Right renal cortex interstitium (tissue), 3 donors: ENCODE data around the gene HNF4A. TPM values are rescaled to one million over a fixed set of nuclear protein-coding genes. Genes with fewer than 3 reads are reported as not detected.

Experiments
- DNase-seq, 3 donors: peaks; one replicate each; pipeline ENCODE4 v3.0.0-alpha.2; 2013; ENCODE audit warnings: low read depth in 3 of 3, low spot score in 2 of 3
- polyA plus RNA-seq, 3 donors: library from polyadenylated mRNA; unstranded; fragments of 120-200 nt; gene quantifications; one replicate each; pipeline ENCODE4 v1.2.1, GENCODE V29; 2013; ENCODE audit not compliant: insufficient read length in 3 of 3

The HNF4A gene
- polyA plus RNA-seq, 3 donors: 36.8 to 50.6 (median 46.1) TPM

DNA sequence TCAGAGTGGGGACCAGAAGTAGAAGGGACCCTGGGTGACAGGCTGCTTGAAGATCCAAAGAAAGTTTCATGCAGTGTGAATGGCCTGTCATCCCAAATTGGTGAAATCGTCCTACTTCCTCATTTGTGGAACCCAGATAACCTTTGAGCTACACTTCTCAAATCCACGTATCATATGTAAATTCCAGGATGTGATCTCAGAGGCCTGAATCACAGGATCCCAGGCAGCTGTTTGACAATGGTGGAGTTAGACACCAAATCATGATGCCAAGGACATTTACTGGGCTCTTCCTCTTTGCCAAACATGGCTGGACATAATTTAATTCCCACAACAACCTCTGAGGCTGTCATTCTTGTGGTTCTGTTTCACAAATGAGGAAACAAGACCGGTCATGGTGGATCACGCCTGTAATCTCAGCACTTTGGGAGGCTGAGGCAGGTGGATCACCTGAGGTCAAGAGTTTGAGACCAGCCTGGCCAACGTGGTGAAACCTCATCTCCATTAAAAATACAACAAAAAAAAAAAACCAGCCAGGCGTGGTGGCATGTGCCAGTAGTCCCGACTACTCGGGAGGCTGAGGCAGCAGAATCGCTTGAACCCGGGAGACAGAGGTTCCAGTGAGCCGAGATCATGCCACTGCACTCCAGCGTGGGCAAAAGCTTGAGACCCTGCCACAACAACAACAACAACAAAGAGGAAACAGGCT, 80.3 kb downstream of the HNF4A start:
- DNase-seq: no peak

GRCh38 chr20:44436393-44436792, 80.9 kb downstream of the HNF4A start:
- DNase-seq: no peak

GRCh38 chr20:44437497-44437896, 82.0 kb downstream of the HNF4A start:
- DNase-seq: no peak

DNA sequence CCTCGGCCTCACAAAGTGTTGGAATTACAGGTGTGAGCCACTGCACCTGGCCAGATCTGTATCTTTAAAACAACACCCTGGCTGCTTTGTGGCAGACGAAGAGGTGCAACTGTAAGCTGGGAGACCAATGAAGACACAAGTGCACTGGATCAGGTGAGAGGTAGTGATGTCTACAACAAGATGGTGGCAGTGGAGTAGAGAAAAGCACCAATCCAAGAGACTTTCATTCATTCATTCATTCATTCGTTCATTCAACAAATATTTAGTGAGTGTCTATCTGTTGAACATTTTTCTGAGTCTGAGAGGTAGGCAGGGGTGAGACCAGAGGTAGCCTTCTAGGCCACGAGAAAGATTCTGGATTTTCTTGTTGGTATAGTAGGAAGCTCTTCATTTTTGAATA, 83.3 kb downstream of the HNF4A start:
- DNase-seq: no peak

DNA sequence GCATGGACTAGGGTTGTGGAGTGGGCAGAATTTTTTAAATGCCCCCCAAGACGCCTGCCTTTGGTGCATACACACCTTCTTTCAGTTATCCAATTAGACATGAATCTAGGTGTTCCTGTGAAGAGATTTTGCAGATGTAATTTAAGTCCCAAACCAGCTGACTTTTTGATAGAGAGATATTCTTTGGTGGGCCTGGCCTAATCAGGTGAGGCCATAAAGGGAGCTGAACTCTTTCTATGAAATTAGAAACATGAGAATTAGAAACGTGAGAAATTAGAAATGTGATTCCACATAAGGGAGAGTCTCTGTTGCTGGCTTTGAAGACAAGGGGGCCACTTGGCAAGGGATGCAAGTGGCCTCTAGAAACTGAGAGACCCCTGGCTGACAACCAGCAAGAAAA, 83.8 kb downstream of the HNF4A start:
- DNase-seq: no peak

DNA sequence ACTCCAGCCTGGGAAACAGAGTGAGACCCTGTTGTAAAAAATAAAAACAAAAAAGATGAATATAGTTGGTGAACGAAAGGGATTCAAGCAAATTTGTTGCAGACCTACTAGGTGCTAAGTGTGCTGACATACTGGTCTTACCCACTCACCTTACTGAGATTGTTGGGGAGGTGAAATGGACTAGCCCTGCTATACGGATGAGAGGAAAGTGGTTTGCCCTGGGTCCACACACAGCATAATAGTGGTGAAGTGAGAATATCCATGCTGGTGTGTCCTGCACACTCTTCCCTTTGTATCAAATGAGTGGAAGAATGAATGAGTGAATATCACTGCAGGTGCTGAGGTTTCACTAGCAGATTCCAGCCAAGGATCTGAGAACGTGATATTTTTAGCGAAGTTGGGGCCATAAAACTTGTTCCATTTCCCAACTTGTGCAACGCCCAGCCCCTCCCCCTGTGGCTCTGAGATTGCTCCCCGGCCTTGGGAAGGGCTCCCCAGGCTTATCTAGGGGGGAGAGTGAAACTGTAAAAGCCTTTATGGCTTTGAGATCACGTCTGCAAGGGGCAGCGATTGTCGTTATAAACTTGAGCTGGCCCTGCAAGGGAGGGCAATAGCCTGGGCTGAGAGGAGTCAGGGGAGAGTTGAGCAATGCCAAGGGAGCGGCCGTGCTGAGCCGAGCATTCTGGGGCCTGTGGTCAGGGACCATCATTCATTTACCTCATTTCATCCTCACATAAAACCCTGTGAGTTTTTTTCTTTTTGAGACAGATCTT, 87.0 kb downstream of the HNF4A start:
- DNase-seq: no peak

GRCh38 chr20:44445742-44446710, 90.5 kb downstream of the HNF4A start:
- DNase-seq: no peak

DNA sequence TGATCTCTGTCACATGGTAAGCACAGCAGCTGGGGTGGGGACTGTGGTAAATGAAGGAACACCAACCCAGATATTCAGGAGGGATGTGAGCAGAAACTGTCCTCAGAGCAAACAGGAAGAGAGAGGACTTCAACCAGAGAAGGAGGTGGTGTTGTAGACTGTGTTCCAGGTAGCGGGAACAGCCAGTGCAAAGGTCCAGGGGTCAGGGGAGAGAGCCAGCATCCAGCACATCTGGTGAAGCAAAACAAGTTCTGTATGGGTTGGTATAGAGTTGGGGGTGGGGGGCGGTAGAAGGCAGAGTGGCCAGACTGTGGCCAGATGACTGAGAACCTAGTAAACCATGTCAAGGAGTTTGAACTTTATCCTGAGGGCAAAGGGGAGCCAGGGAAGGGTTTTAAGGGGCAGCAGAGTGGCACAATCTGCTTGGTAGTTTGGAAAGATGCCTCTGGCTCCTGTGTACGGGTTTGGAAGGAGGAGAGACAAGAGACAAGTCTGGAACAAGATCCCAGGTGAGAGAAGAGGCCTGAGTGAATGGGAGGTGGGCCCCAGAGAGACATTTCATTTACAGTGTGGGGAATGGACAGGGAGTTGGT, 92.4 kb downstream of the HNF4A start:
- no peak for DNase-seq

DNA sequence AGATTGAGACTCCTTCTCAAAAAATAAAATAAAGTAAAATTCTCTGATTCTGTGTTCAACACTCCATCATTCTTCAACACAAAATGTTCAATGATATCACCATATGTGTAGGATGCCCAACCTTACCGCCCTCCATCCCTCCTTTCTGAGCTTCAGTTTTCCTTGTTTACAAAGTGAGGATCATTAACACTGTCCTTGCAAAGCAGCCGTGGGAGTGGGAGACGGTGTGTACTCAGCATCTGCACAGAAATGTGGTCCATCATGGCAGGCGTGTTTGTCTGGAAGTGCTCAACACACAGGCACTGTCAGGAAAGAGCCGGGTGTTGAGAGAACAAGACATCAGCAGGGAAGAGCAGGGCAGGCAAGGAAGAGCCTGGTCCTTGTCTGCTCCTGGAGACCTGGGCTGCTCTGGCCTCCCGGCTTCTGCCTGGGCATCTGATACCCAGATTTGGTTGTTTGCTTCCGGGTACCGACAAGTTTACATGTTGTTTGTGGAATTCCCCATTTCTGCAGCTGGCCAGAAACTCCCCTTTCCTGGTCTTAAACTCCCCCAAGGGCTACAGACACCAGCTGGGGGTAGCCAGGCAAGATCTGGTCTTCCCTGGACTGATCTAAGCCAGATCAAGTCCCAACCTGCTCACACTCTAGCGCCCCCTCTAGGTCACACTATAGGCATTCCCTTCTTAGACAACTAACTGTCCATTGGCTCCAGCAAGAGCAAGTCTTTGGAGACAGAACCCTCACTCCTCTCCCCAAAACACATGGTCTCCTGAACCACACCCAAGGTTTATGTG, 93.5 kb downstream of the HNF4A start:
- no peak for DNase-seq

DNA sequence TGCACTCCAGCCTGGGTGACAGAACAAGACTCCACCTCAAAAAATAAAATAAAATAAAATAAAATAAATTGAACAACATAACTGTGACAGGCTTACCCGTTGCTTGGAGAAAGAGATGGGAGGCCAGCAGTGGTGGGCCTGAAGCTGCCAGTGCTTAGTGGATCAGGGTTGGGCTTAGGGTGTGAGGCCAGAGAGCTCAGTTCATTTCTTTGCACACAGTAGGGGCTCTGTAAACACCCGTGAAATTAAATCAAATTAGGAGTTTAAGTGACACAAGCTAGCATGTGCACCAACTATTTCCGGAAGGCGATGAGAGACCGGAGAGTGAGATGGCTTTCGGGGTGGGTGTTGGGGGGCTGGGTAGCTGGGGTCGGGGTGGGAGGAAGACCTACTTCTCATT, 94.4 kb downstream of the HNF4A start:
- no peak for DNase-seq

DNA sequence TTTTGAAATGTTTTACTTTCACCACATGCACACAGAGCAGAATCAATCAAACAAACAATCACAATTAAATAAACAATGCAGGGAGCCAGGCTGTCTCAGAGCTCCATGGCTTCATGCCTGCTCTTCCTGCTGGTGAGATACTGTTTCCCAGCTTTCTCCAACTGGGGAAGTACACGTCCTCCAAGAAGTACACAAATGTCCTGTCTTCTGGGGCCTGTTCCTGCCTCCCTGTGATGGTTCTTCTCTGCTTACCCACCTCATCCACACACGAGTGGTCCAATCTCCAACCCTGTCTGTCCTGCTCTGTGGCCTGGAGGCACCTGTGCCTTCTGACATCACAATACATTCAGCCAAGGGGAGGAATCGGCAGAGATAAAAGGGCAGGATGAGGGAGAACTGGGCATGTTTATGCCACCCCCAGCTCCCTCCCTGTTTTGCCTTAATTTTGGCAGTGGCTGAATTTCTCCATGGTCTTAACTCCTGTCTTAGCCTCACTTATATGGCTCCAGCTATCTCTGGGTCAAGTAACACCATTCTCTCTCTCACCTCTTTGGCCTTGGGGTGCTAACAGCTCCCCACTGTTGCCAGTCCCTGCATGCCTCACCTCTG, 94.9 kb downstream of the HNF4A start:
- DNase-seq: no peak

- DNase-seq: no peak
These were observed 95.5 kb downstream of the HNF4A start for GRCh38 chr20:44450903-44451450.

- no peak for DNase-seq
These were observed 98.9 kb downstream of the HNF4A start for GRCh38 chr20:44454306-44454963.

DNA sequence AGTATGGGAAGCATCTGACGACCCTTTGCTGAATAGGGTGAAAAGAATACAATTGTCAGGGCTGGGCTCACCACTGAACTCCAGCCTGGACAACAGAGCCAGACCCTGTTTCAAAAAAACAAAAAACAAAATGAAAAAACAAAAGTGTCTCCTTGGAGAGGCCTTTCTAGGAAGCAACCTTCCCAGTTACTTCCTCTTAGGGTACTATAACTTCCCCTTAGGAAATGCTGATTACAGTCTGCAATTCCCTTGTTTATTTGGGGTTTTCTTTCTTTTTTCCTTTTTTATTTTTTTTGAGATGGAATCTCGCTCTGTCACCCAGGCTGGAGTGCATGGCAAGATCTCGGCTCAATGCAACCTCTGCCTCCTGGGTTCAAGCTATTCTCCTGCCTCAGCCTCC, 99.6 kb downstream of the HNF4A start:
- no peak for DNase-seq

- DNase-seq: no peak
These were observed 101.1 kb downstream of the HNF4A start for GRCh38 chr20:44456611-44457010.

DNA sequence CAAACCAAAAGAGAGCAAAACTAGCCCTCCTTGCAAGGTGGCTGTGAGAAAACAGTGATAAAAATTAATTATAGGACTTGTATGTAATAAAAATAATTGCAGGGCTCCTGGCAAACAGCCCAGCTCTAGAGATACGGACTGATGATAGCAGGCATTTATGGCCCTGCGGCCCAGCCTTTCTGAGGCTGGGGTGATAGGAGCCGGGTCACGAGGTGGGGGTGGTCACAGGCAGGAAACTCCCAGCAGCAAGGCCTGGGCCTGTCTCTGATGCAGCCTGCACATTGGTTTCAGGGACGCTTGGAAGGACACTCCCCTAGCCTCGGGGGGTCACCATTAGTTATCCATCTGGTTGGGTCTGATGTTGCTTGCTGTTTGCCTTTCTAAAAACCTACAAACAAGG, 101.5 kb downstream of the HNF4A start:
- no peak for DNase-seq

DNA sequence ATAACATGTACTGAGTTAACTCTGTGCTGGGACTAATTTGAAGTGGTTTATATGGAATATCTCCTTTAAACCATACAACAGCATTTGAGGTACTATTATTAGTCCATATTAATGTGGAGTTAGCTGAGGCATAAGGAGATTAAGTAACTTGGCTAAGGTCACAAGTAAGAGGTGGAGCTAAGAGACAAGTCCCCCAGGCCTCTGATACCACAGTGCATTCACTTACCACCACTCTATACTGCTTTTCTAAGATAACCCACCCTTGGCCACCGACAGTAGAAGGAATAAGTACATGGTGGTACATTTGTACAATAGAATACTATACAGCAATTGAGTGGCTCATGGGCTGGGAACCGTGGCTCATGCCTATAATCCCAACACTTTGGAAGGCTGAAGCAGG, 103.8 kb downstream of the HNF4A start:
- no peak for DNase-seq

DNA sequence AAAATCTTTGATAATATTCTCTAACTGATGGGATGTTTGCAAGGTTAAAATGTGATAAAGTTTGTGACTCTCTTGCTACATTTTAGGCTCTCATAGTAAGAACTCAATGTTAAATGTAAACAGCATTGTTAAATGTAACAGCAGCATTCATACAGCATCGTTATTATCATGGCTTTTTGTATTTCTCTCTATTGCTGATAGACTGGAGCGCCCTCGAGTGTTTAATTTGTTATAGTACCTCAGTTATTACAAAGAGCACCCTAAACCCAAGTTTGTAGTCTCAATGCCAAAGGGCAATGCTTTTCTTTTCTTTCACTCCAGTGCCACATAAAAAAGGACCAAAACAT, 105.3 kb downstream of the HNF4A start:
- DNase-seq: no peak
